ENCODE results near the gene NOL8. TPM values are rescaled to one million over a fixed set of nuclear protein-coding genes. Genes with fewer than 3 reads are reported as not detected.

Gene NOL8
- total RNA-seq, 2 donors from 2014 or later = 23.8 to 26.6 TPM

- Histone ChIP-seq H3K4me3 (no peak overlapping the region), H3K36me3 (peaks cover 0 to 13% of the 10 kb centered on the region in 2 donors), H3K4me1 (replicated peaks) (no peaks in the 10 kb centered on the region), H3K27ac (no peak overlapping the region), H3K27me3 (replicated peaks; ENCODE audit: insufficient read depth) (no peaks in the 10 kb centered on the region), H3K9me3 (no peaks in the 10 kb centered on the region)
- TF ChIP-seq POLR2AphosphoS5 (IDR thresholded peaks at IDR 0.05) = no peak
- no peak for TF ChIP-seq POLR2A (IDR thresholded peaks at IDR 0.05)
- TF ChIP-seq CTCF (IDR thresholded peaks at IDR 0.05) = no peak
- no peak for DNase-seq (ENCODE audit: low spot score)
- intact Hi-C loops (cut with DNase I) = no loop called here
- WGBS = 89% methylated on average over 6 of the region's 6 CpGs
Observed at GRCh38 chr9:92275541-92275940, 49.6 kb downstream of the NOL8 start.

GRCh38 chr9:92270511-92270910, 54.6 kb downstream of the NOL8 start:
- no peaks in the 10 kb centered on the region for H3K27me3 ChIP-seq (replicated peaks; ENCODE audit: insufficient read depth)
- intact Hi-C loops (cut with DNase I) = no loop called here
- no peak for DNase-seq (ENCODE audit: low spot score)
- TF ChIP-seq POLR2A (IDR thresholded peaks at IDR 0.05) (no peak), CTCF (IDR thresholded peaks at IDR 0.05) (no peak), POLR2AphosphoS5 (IDR thresholded peaks at IDR 0.05) (no peak)
- peaks cover 0 to 23% of the 10 kb centered on the region in 2 donors for H3K36me3 ChIP-seq
- H3K27ac ChIP-seq = no peak overlapping the region
- WGBS = 88% methylated on average over 5 of the region's 5 CpGs
- H3K9me3 ChIP-seq = no peaks in the 10 kb centered on the region
- H3K4me1 ChIP-seq (replicated peaks) = no peaks in the 10 kb centered on the region
- H3K4me3 ChIP-seq = no peak overlapping the region

DNA sequence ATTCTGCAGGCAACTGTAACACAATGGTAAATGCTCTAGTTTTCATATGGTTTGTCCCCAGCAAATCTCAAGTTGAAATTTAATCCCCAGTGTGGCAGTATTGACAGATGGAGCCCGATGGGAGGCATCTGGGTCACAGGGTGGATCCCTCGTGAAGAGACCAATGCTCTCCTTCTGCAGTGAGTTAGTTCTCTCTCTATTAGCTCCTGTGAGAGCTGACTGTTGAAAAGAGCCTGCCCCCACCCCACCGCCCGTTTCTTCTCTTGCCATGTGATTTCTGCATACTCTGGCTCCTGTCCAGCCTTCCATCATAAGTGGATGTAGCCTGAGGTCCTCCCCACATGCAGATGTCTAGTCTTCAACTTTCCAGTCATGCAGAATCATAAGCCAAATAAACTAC, 58.7 kb downstream of the NOL8 start:
- no peak overlapping the region for H3K4me3 ChIP-seq
- intact Hi-C loops (cut with DNase I) = no loop called here
- no peaks in the 10 kb centered on the region for H3K27me3 ChIP-seq (replicated peaks; ENCODE audit: insufficient read depth)
- H3K27ac ChIP-seq = no peak overlapping the region
- no peak for DNase-seq (ENCODE audit: low spot score)
- no peaks in the 10 kb centered on the region for H3K9me3 ChIP-seq
- peaks cover 13 to 18% of the 10 kb centered on the region in 2 donors for H3K36me3 ChIP-seq
- no peak for TF ChIP-seq POLR2A (IDR thresholded peaks at IDR 0.05)
- no peak for TF ChIP-seq POLR2AphosphoS5 (IDR thresholded peaks at IDR 0.05)
- TF ChIP-seq CTCF (IDR thresholded peaks at IDR 0.05) = no peak
- no peaks in the 10 kb centered on the region for H3K4me1 ChIP-seq (replicated peaks)
- WGBS = 72% methylated on average over 4 of the region's 4 CpGs

GRCh38 chr9:92265154-92265553, 60.0 kb downstream of the NOL8 start:
- TF ChIP-seq POLR2AphosphoS5 (IDR thresholded peaks at IDR 0.05) (no peak), POLR2A (IDR thresholded peaks at IDR 0.05) (no peak), CTCF (IDR thresholded peaks at IDR 0.05) (no peak)
- no peak overlapping the region for H3K27ac ChIP-seq
- no peaks in the 10 kb centered on the region for H3K9me3 ChIP-seq
- WGBS = 78% methylated on average over 3 of the region's 3 CpGs
- no peaks in the 10 kb centered on the region for H3K27me3 ChIP-seq (replicated peaks; ENCODE audit: insufficient read depth)
- intact Hi-C loops (cut with DNase I) = no loop called here
- no peak overlapping the region for H3K4me3 ChIP-seq
- peaks cover 13 to 18% of the 10 kb centered on the region in 2 donors for H3K36me3 ChIP-seq
- no peaks in the 10 kb centered on the region for H3K4me1 ChIP-seq (replicated peaks)
- no peak for DNase-seq (ENCODE audit: low spot score)

DNA sequence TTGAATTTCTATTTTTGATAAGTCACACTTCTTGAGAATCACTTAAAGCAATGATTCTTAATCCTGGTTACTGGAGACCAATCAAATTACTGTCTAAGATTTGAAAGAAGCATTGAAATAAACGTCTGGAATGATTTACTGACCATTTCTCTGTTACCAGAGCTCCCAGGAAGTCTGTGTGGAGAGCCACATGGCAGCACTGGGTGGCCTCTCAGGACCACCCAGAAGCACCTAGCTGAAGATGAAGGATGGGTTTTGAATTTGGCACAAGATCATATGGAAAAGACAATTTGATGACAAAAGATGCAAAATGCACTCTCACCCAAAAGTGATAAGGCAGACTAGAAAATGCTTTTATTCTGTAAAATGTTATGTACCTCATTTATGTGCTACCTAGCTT, 62.0 kb downstream of the NOL8 start:
- no peak for TF ChIP-seq CTCF (IDR thresholded peaks at IDR 0.05)
- no peak for TF ChIP-seq POLR2A (IDR thresholded peaks at IDR 0.05)
- no peak for TF ChIP-seq POLR2AphosphoS5 (IDR thresholded peaks at IDR 0.05)

More for the DNA sequence above, 62.0 kb downstream of the NOL8 start:
- H3K4me1 ChIP-seq (replicated peaks) = no peaks in the 10 kb centered on the region
- peaks cover 13 to 18% of the 10 kb centered on the region in 2 donors for H3K36me3 ChIP-seq
- H3K27me3 ChIP-seq (replicated peaks; ENCODE audit: insufficient read depth) = no peaks in the 10 kb centered on the region
- DNase-seq (ENCODE audit: low spot score) = no peak
- H3K9me3 ChIP-seq = no peaks in the 10 kb centered on the region
- H3K4me3 ChIP-seq = no peak overlapping the region
- WGBS = 7% methylated on average over 1 of the region's 1 CpG
- intact Hi-C loops (cut with DNase I) = no loop called here
- H3K27ac ChIP-seq = no peak overlapping the region
